Stimulated activated CD4-positive, alpha-beta T cell treated with anti-CD3 and anti-CD28 coated beads, Interleukin-2, amount 100 ng/mL, for 48 hours (primary cell): ENCODE results near the gene RIPOR3.
"Not testable (repeated sequence)": the region's sequence is repeated elsewhere in the genome, so short reads cannot be mapped to it uniquely, and the experiment has no call there.

Experiments used
- DNase-seq, 2 donors: peaks; one replicate each; pipeline ENCODE4 v3.0.0-alpha.2; 2020

RIPOR3 gene

GRCh38 chr20:50724851-50725723, 33.7 kb upstream of the RIPOR3 start:
- DNase-seq = peak; percentile 64 to 66

- DNase-seq = no peak
These were observed 32.9 kb upstream of the RIPOR3 start for GRCh38 chr20:50724112-50724725.

GRCh38 chr20:50723672-50724071, 32.3 kb upstream of the RIPOR3 start:
- no peak for DNase-seq

GRCh38 chr20:50722424-50723155, 31.2 kb upstream of the RIPOR3 start:
- DNase-seq = no peak

GRCh38 chr20:50721881-50722281, 30.5 kb upstream of the RIPOR3 start:
- DNase-seq = no peak

GRCh38 chr20:50720582-50720981, 29.2 kb upstream of the RIPOR3 start:
- no peak for DNase-seq

- no peak for DNase-seq
These were observed 28.7 kb upstream of the RIPOR3 start for GRCh38 chr20:50720026-50720425.

GRCh38 chr20:50719328-50719727, 28.0 kb upstream of the RIPOR3 start:
- DNase-seq = no peak

- DNase-seq = no peak
These were observed 26.8 kb upstream of the RIPOR3 start for GRCh38 chr20:50717974-50718761.

- DNase-seq = no peak
These were observed 26.0 kb upstream of the RIPOR3 start for GRCh38 chr20:50717312-50717711.

- DNase-seq = no peak
These were observed 25.2 kb upstream of the RIPOR3 start for GRCh38 chr20:50716518-50716917.

GRCh38 chr20:50715694-50716093, 24.4 kb upstream of the RIPOR3 start:
- DNase-seq = no peak

- DNase-seq = not testable (repeated sequence)
These were observed 23.1 kb upstream of the RIPOR3 start for GRCh38 chr20:50714426-50714825.

- no peak for DNase-seq
These were observed 22.3 kb upstream of the RIPOR3 start for GRCh38 chr20:50713657-50714101.

- no peak for DNase-seq
These were observed 21.7 kb upstream of the RIPOR3 start for GRCh38 chr20:50712771-50713656.

GRCh38 chr20:50711113-50711825, 19.9 kb upstream of the RIPOR3 start:
- no peak for DNase-seq

- DNase-seq = no peak
These were observed 19.2 kb upstream of the RIPOR3 start for GRCh38 chr20:50710492-50711063.

GRCh38 chr20:50709636-50709973, 18.3 kb upstream of the RIPOR3 start:
- no peak for DNase-seq

GRCh38 chr20:50708845-50709635, 17.7 kb upstream of the RIPOR3 start:
- no peak for DNase-seq

- no peak for DNase-seq
These were observed 13.6 kb upstream of the RIPOR3 start for GRCh38 chr20:50704971-50705370.
